HS-5 (cell line): Measurements from ENCODE around the gene BTBD1.
A peak's percentile ranks its signal among the peaks of the same experiment; 100 is the strongest.

Source experiments
- DNase-seq: peaks from one replicate; pipeline ENCODE4 v3.0.0-alpha.2; 2012; ENCODE audit warnings: low read depth

The BTBD1 gene

DNA sequence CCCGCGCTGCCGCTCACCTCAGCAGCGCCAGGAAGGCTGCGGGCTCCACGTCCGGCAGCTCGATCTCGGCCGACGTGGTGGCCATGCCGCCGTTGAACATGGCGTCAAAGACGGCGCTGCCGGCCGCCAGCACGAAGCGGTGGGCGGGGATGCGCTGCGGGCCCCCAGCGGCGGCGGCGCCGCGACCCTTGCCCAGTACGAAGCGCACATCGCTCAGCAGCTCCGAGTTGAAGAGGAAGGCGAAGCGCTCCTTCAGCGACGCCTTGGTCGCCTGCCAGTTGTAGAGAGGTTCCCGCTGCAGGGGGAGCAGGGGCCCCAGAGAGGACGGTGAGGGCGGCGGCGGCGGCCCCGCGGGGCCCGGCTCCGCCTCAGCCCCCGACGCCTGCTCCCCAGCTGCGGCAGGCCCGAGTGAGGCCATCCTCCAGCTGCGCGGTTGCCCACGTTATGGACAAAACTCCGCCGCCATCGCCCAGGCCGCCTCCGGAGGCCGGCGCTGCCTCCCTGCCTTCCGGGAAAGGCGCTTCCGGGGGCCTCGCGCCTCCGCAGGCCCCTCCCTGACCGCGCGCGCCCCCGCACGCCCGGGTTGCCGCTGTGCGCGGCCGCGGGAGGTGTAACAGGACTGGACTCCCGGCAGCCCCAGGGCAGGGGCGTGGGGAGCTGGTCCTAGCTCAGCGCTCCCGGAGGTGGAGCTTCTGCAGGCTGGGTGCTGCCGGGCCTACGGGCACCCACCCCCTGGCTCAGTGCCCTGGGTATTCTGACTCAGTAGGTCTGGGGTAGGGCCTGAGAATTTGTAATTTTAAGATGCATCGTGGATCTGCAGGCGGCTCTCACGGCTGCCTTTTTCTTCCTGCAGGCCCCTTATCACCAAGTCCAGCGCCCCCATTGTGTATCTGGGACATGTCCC is at the start of gene BTBD1:
TSS of gene BTBD1 (minus strand) at position 519 of the 904 bp plus-strand sequence. CDS start at position 418, 101 bp downstream.
- DNase-seq = peak; percentile 76

DNA sequence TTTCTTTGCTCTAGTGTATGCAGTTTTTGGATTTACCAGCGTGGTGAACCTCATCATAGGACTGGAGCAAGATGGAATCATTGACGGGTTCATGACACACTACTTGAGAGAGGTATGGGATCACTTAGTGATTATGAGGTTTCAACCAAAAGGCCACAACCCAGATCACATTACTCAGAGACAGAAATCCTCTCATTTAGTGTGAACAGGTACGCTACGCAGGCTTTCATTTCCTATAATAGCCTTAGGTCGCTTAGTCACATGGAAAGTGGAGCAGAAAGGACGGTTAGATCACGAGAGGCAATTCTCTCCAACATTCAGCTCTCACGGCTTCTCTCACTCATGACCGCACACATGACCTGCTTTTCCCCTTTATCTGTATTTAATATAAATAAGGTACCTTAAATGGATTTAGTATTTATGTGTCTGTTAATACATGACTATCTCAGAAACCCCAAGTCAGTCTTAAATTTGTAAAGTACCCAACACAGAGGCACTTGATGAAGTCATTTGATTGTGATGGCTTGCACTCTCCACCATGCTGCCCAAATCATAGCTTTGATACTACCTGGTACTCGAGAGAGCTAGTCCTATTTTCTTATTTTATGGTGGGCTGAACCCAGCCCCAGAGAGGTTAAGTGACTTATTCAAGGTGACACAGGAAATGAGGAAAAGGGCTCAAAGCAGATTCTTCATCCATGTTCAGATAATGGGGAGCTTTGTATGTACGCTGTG is 48.9 kb upstream of the BTBD1 start:
- no peak for DNase-seq

DNA sequence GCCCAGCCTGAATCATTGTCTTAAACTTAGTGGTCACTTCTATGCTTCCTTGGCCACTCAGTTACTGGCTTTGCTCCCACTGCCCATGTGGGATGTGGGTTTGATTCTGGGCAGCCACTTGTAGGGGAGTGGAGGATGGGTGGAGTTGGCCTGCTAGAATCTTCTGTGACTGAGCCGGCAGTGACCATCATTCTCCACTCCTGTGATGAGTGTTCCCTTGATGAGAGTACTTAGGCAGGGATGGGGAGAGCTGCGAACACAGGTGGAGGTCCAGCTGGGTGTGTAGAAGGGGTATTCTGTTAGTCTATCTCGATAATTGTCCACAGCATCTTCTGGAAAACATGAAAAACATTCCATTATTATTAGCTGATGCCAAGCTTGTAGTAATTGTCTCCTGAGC is 48.4 kb upstream of the BTBD1 start:
- no peak for DNase-seq

DNA sequence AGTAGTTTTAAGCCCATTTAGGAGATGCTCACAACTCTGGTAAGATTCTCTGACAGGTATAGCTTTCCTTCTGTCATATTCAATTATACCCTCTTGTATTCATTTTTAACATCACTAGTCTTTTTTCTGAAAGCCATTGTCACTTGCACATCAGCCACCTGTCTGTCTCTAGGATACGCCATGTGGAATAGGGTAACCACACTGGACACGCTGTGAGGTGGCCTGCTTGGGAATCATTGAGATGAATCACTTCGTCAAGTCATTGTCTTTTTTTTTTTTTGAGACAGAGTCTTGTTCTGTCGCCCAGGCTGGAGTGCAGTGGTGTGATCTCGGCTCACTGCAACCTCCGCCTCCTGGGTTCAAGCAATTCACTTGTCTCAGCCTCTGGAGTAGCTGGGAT is 47.8 kb upstream of the BTBD1 start:
- DNase-seq = no peak

DNA sequence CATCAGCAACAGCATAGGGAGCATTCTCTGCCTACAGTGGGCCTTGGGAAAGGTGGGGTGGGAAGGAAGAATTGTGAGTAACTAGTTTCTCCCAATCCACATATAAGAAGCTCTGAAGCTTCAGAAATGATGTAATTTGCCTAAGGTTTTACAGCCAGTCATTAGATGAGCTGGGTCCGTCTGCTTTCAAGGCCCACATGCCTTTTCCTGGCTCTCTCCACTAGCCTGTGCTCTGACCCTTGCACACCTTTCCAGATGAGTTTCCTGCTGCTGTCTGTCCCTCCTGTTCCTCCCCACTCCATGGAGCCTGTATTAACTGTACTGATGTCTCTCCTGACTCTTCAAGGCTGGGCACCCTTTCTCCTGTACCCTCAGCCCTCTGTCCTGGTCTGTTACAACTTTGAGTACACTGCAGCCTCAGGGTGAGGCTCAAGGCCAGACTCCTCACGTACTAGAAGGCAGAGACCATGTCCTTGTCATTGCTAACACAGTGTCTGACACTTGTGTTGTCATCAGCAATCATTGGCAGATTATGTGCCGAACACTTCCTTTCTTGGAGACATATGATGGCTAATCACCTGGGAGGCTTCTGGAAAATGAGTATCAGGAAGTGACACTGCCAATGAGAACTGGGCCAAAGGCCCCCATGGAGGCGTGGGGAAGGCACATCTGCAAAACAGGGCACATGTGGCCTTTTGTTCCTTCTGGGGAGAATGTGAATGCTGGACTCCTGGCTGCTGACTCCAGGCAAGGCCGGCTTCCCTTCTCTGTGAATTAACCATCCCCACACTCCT is 47.0 kb upstream of the BTBD1 start:
- DNase-seq = no peak

DNA sequence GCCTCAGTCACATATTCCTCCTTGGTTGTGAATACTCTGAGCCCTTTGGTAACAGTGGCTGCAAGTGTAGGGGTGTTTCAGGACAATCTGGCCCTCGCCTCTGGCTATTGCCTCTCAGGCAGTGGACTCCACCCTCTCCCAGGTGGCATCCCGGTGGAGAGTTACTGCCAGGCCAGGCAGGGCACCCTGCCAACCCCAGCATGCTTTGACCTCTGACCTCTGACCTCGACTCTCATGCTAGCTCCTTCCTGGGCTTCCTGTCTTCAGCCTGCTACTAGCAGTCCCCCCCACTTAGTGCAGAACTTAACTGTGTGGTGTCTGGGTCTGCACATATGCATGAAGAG is 45.9 kb upstream of the BTBD1 start:
- DNase-seq = no peak

DNA sequence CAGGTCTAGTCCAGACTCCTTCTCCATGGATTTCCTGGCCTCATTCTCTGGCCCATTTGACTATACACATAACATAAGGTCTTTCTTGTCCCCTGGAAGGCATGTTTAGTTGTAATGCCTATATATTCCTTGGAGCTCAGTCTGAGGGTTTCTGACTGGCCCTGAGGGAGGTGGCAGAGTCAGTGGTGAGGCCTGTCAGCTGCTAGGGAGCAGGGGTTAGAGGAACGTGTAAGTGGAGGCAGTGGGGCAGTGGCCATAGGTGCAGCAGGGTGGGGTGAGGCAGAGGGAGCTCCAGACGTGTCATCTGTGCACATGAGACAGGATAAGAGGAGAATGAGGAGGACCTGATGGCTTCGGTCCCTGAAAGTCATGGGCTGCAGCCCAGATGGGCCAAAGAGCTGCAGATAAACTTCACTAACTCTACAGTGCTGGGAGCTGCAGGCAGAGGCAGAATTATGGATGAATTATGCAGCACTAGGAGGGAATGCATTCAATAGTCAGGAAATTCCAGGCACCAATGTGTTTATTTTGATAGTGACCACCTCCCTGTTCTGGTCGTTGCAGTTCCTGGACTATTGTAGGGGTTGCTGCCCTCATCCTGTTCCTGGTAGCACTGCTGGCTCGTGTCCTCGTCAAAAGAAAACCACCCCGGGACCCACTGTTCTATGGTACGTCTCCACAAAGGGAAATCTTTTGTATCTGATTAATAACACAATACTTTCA is 45.3 kb upstream of the BTBD1 start:
- DNase-seq = no peak

DNA sequence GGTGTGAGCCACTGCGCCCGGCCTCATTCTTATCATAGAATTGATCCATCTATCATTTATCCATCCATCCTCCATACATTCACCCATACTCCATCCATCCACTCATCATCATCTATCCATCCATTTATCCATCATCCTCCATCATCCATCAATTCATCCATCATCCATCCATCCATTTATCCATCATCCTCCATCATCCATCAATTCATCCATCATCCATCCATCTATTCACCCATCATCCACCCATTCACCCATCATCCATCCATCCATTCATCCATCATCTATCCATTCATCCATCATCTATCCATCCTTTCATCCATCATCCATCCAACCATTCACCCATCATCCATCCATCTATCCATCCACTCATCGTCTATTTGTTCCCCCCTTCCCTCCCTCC is 44.1 kb upstream of the BTBD1 start:
- DNase-seq = no peak

DNA sequence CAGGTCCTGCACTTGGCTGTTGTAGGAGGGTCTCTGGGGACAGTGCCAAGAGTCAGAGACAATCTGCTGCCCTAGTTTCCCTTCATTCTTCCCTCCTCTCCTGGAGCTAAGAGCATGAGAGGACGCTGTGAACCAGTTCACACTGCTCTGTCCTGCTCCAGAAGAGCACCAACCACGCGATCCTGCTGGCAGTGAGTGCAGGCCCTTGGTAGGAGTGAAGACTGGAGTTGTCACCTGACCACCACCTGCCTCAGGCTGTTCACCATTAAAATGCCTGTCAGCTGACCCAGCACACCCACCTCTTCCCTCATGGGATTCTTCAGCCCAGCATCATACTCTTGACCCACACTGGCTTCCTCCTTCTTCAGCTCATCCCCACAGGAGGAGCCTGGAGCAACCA is 43.3 kb upstream of the BTBD1 start:
- DNase-seq = no peak

DNA sequence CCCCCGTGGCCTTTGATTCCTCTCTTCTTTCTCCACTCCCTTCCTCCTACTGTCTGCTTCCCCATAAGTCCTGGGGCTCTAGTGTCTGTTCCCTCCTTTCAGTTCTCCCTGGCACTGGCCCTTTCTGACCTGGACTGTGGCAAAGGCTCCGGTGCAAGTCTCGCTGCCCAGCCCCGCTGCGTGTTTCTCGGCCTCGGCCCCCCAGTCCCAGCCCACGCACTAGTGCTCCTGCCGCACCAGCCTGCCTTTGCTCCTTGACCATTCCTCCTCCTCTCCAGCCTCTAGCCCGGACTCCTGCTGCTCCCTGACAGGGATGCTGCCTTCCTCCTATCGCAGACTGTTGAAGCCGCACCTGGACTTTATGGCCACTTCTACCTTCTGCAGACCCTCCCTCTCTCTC is 42.5 kb upstream of the BTBD1 start:
- no peak for DNase-seq

DNA sequence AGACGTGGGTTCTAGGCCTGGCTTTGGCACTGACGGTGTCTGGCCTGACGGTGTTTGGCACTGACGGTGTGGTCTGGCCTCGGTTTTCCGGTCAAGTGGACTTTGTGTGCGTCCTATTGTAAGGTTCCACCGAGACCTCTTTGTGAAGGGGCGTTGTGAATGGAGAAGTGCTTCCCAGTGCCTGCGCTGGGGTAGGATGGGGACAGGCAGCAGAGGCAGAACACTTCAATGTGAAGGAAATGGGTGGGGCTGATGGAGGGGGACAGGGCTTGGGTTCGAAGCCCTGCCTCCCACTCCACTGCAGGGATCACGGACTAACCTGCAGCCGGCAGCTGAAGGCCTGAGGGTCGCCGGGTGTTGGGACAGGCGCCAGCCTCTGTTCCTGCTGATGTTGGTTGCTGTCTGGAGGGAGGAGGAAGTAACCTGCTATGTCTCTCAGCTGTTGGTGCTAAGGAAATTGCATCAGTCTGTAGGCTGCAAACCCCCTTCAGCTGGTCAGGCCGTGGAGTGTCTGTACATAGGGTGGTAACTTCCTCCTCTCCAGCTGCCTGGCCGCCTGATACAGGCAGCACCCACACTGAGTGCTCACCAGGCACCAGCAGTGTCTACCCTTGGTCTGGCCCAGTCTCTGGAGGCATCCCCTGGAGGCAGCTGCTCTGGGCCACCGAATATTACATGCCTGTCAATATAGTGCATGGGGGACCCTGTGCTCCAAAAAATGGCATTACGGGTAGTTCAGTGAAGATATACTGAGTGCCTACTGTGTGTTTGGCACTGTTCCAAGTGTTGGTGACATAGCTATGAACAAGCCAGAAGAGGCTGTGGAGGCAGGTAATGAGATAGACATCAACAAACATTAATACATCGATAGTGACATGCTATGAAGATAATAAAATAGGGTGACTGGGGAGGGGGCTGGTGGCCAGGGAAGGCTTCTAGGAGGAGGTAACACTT is 41.5 kb upstream of the BTBD1 start:
- DNase-seq = no peak

DNA sequence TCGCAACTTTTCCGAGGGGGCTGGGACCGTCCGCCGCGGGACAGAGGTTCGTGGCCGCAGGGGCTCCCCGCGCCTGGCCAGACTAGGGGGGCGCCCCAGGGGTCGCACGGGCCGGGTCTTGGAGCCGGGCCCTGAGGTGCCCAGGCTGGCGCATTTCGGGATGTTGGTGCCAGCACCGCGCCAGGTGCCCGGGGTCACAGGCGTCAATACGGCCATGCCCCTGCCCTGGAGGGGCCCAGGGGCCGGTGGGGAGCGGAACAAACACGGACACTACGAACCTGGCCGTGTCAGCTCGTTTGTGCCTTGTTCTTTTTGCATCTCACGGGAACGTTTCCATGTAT is 40.8 kb upstream of the BTBD1 start:
- no peak for DNase-seq

DNA sequence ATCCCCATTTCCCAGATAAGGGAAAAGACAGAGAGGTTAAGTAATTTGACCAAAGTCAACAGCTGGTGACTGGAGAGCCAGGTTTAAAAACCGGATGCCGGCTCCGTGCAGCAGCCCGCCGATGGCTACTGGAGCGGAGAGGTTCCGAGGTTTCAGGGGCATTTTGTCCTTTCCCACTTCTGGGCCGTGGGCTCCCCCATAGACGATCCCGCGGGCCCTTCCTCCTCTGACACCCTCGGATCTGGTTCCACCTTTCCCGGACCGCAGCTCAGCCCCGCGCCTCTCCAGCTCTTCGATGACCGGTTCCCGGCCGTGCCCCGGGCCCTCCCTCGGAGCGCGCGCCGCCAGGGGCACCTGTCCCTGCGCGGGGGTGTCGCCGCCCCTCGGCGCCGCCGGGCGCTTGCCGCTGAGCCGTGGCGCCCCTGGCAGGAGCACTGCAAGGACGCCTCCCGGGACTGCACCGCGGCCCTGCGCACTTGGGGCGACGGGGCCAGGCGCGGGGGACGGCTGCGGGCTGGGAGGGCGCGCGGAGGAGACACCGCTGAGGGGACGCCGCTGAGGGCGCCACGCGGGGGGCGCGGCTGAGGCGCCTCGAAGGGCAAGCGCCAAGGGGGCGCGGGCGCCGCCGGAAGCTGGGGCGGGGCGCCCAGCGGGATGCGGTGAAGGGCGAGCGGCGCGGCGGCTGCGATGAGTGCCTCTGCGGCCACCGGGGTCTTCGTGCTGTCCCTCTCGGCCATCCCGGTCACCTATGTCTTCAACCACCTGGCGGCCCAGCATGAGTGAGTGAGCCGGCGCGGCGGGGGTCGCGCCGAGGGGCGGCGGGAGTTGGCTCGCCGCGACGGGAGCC is 40.2 kb upstream of the BTBD1 start, which contains the start of gene TM6SF1:
TSS of gene TM6SF1 (plus strand) at position 652 of the 847 bp plus-strand sequence. CDS start at position 688, 36 bp downstream.
- DNase-seq = no peak

DNA sequence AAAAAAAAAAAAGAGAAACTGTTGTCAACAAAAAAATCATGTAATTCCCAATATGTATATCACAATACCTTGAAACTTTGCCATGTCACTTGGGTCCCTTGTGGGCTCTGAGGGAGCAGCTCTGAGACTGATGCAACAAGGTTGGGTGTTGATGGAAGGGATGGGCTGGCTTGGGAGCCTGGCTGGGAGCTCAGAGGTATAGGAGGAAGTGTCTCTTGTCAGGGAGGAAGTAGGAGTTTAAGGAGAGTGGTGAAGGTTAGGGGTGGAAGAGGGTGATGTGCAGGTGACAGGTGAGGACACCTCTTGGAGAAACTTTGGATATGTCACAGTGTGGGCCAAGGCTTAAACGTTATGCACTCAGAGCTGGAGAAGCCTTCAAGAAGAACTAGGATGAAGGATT is 38.4 kb upstream of the BTBD1 start:
- no peak for DNase-seq

DNA sequence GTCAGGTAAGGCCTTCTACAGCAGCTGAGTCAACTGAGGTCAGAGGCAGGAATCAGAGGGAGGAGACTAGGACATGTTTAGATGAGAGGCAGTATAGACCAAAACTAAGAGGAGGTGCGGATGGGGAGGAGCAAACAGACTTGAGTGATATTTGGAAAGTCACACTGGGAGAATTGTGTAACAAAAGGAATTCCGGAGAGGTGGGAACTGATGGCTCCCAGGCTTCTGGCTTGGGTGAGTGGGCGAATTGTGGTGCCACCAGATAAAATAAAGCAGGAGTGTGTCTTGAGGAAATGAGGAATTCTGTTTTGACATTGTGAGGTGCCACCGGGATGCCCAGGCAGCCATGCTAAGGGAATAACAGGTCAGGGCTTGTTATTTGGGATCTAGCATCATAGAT is 37.1 kb upstream of the BTBD1 start:
- DNase-seq = no peak

DNA sequence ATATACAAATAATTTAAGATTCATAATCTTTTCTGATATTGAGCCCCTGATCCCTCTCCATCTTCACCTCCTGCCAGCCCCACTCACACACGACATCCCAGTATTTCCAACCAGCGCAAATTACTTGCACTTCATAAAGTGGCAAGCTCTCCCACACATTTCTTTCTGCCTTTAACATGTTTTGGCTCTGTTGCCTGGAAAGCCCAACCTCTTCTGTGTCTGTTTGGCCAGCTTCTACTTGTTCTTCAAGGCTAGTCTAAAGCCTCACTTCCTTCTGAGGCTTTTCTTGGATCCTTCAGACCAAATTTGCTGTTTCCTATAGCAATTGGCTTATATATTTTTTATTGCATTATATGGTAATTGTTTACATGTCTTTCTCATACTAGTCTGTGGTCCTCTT is 35.3 kb upstream of the BTBD1 start:
- DNase-seq = no peak

DNA sequence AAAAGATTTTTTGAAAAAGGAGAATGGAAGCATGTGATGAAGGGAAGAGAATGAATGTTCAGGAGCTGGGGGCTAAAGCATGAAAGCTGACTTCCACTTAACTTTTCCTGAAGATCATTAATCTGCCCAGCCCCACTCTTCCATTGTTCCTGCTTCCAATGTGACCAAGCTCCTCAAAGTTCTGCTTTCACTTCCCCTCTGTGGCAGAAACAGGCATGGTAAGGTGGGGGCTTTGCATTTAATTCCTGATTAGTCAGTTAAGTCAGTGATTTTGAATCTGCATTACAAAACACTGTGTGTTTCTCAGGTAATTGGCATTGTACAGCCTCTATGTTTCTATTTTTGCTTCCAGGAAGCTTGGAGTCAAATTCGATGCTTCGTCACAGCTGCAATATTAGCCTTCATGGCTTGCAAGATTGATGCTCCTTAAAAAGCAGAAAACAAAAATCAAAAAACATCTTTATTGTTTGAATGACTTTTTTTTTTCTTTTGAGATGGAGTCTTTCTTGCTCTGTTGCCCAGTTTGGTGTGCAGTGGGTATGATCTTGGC is 33.1 kb upstream of the BTBD1 start:
- DNase-seq = no peak

DNA sequence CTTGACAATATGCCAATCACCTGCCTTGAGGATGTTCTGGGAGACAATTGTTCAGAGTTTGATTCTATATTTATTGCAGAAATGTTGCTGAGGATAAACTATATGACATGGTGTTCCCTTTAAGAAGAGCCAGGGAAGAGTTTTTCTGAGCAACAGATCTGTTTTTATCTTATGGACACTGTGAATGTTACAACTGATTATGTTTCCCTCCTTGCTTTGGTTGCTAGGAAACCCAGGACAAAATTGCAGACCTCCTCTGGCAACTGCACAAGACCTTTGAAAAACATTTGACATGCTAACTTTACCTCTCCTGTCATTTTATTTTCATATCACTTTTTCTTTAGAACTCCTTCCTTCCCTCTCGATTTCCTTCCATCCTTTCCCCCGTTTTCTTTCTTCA is 32.2 kb upstream of the BTBD1 start:
- no peak for DNase-seq

DNA sequence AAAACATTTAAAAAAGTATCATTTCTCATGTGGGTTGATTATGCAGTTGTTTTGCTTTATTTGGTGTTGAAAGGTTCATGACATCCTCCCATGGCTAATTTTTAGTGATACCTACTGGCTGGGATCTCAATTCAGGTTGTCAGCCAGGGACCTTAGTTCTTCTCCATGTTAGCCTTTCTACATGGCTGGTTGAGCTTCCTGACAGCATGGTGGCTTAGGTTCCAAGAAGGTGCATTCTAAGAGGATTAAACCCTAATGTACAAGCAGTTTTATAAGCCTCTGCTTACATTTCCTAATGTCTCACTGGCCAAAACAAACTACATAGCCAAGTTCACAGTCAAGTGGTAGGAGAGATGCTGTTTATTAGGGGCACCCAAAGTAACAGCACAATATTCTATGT is 31.0 kb upstream of the BTBD1 start:
- no peak for DNase-seq

DNA sequence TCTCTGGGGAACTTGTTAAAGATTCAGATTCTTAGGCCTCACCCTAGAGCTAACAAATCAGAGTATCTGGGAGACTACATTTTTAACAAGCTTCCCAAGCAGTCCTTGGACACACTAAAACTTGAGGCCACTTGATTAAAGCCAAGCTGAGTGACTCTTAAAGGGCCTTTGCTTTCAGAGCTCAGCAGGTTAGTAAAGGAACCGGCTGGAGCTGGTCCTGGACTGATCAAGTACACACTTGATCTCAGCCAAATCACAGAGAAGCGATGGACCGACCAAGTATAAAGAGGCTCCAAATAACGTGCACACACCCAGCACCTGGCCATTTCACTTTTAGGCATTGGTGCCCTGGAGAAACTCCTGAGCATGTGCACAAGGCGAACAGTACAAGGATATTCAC is 27.5 kb upstream of the BTBD1 start:
- DNase-seq = no peak
